Uterus (tissue), 4 donors: ENCODE measurements around the gene CNNM2. TPM values are rescaled to one million over a fixed set of nuclear protein-coding genes. Genes with fewer than 3 reads are reported as not detected.

Experiments
- DNase-seq, 2 donors: peaks; one replicate each; pipeline ENCODE4 v3.0.0-alpha.2; 2019 to 2020
- H3K27ac ChIP-seq, 2 donors: fragments of 200-600 bp; sonication (generic); 1 replicate in 1 of 2; 2 replicates in 1 of 2; pipeline ENCODE4 v1.5.1; 2016 to 2018
- H3K27me3 ChIP-seq, 2 donors: fragments of 200-600 bp; sonication (generic); one replicate each; pipeline ENCODE4 v1.5.1; 2018 to 2019; ENCODE audit warnings: control low read depth in 1 of 2
- H3K36me3 ChIP-seq, 2 donors: fragments of 200-600 bp; sonication (generic); one replicate each; pipeline ENCODE4 v1.5.1; 2019; ENCODE audit warnings: control low read depth in 1 of 2
- H3K4me1 ChIP-seq, 2 donors: fragments of 200-600 bp; sonication (generic); one replicate each; pipeline ENCODE4 v1.5.1; 2018 to 2019; ENCODE audit warnings: control low read depth in 1 of 2
- H3K4me3 ChIP-seq, 2 donors: fragments of 200-600 bp; sonication (generic); 1 replicate in 1 of 2; 2 replicates in 1 of 2; pipeline ENCODE4 v1.5.1; 2018 to 2019; ENCODE audit warnings: mild to moderate bottlenecking in 1 of 2
- H3K9me3 ChIP-seq, 2 donors: fragments of 200-600 bp; sonication (generic); one replicate each; pipeline ENCODE4 v1.5.1; 2019; ENCODE audit warnings: control low read depth in 1 of 2
- CTCF ChIP-seq, 4 experiments: fragments of 200-600 bp in 2 of 4; fragments of 450-650 bp in 2 of 4; sonication (generic) in 2 of 4; IDR thresholded peaks; one replicate each; pipeline ENCODE4 v1.5.1; 2016 to 2019; ENCODE audit warnings: antibody characterized with exemption in 4 of 4, mild to moderate bottlenecking in 2 of 4, moderate library complexity in 1 of 4
- POLR2A ChIP-seq, 2 donors: fragments of 450-650 bp; IDR thresholded peaks; one replicate each; pipeline ENCODE4 v1.6.1; 2016; ENCODE audit warnings: antibody characterized with exemption in 2 of 2, mild to moderate bottlenecking in 1 of 2, moderate library complexity in 1 of 2
- intact Hi-C: fragments of 100-400 bp; cut with DNase I; formaldehyde crosslinking; loops from one replicate; pipeline ENCODE4 v1.15.1; 2023; ENCODE audit warnings: low total_unique reads
- total RNA-seq, 4 donors: library from RNA; depleted of rRNA in 3 of 4; stranded (reverse); fragments of >200 nt in 3 of 4; gene quantifications; one replicate each; pipeline versions ENCODE4 v1.1.0 to v1.2.4, GENCODE V29; 2014 to 2023
- donor health status: DM: yes; HTN: yes; CAD: no.

The CNNM2 gene
- total RNA-seq, 4 donors from 2014 or later = 5.1 to 11.0 (median 7.4) TPM

- Histone ChIP-seq H3K9me3 (no peaks in the 10 kb centered on the region), H3K27me3 (no peaks in the 10 kb centered on the region), H3K4me1 (no peaks in the 10 kb centered on the region), H3K4me3 (no peak overlapping the region), H3K36me3 (no peaks in the 10 kb centered on the region), H3K27ac (no peak overlapping the region)
- intact Hi-C loops = no loop called here
- no peak for TF ChIP-seq POLR2A (IDR thresholded peaks at IDR 0.05)
- no peak for TF ChIP-seq CTCF (IDR thresholded peaks at IDR 0.05)
- DNase-seq = no peak
Observed at GRCh38 chr10:103047381-103047780, 129.3 kb downstream of the CNNM2 start.

- DNase-seq = no peak
- Histone ChIP-seq H3K4me3 (no peak overlapping the region), H3K36me3 (no peaks in the 10 kb centered on the region), H3K27me3 (no peaks in the 10 kb centered on the region), H3K27ac (no peak overlapping the region), H3K9me3 (no peaks in the 10 kb centered on the region), H3K4me1 (no peaks in the 10 kb centered on the region)
- intact Hi-C loops = no loop called here
- TF ChIP-seq CTCF (IDR thresholded peaks at IDR 0.05) (no peak), POLR2A (IDR thresholded peaks at IDR 0.05) (no peak)
Observed at GRCh38 chr10:103049237-103049636, 131.1 kb downstream of the CNNM2 start.

- peak; percentile 61 to 66 for DNase-seq
- TF ChIP-seq POLR2A (IDR thresholded peaks at IDR 0.05) = no peak
- TF ChIP-seq CTCF (IDR thresholded peaks at IDR 0.05) = peak; percentile 29 to 52 (median 43)
- H3K9me3 ChIP-seq = no peaks in the 10 kb centered on the region
- H3K36me3 ChIP-seq = no peaks in the 10 kb centered on the region
- intact Hi-C loops = no loop called here
- no peaks in the 10 kb centered on the region for H3K4me1 ChIP-seq
- peak overlapping the region; percentile 43 to 74 for H3K27ac ChIP-seq
- peak overlapping the region; percentile 12 to 35 for H3K4me3 ChIP-seq
- H3K27me3 ChIP-seq = no peaks in the 10 kb centered on the region
Observed at GRCh38 chr10:103053659-103054581, 135.8 kb downstream of the CNNM2 start.

- no peaks in the 10 kb centered on the region for H3K4me1 ChIP-seq
- no peak for DNase-seq
- peak overlapping the region; percentile 43 to 74 for H3K27ac ChIP-seq
- H3K36me3 ChIP-seq = no peaks in the 10 kb centered on the region
- H3K9me3 ChIP-seq = no peaks in the 10 kb centered on the region
- TF ChIP-seq CTCF (IDR thresholded peaks at IDR 0.05) = no peak
- TF ChIP-seq POLR2A (IDR thresholded peaks at IDR 0.05) = no peak
- H3K4me3 ChIP-seq = peak overlapping the region in 1 of 2 donors; percentile 35
- intact Hi-C loops = no loop called here
- H3K27me3 ChIP-seq = no peaks in the 10 kb centered on the region
Observed at GRCh38 chr10:103054621-103055020, 136.5 kb downstream of the CNNM2 start.

- Histone ChIP-seq H3K36me3 (no peaks in the 10 kb centered on the region), H3K27me3 (no peaks in the 10 kb centered on the region), H3K27ac (peak overlapping the region in 1 of 2 donors; percentile 74), H3K4me3 (no peak overlapping the region), H3K9me3 (no peaks in the 10 kb centered on the region), H3K4me1 (no peaks in the 10 kb centered on the region)
- no peak for DNase-seq
- TF ChIP-seq CTCF (IDR thresholded peaks at IDR 0.05) = no peak
- TF ChIP-seq POLR2A (IDR thresholded peaks at IDR 0.05) = no peak
- intact Hi-C loops = no loop called here
Observed at GRCh38 chr10:103055105-103055504, 137.0 kb downstream of the CNNM2 start.
